Measurements from ENCODE around the gene RXRA. TPM values are rescaled to one million over a fixed set of nuclear protein-coding genes. Genes with fewer than 3 reads are reported as not detected.

Gene RXRA
- total RNA-seq, 1 donor from 2014 or later: 14.4 TPM

DNA sequence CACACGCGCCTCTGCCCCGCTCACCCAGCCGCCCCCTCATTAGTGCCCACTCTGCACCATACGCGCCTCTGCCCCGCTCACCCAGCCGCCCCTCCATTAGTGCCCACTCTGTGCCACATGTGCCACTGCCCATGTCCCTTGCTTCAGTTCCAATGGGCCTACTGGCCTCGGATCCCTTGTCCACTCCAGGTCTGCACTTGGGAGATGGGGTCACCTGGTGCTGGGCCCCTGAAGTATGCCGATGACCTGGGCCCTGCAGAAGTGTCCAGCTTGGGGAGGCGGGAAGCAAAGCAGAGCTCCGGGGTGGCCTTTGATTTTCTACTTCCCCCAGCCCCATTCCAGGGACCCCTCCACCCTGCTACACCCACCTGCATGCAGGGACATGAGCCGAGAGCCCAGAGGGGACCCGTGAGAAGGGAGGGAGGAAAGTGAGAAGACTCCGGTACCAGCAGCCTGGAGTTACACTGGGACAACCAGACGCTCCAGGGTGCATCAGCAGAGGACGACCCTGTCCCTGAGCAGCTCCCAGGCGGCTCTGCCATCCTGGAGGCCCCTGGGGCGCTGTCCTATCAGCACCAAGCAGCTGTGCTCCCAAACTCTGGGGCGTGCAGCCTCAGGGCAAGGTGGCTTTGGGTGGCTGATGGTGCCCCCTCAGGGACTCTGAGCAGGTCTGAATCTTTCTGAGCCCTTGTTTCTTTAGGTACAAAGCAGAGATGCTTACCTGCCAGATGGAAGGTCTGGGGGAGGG lies 140.8 kb downstream of the RXRA start:
- no peak for DNase-seq (ENCODE audit: low read depth, low spot score)

- no peak for DNase-seq (ENCODE audit: low read depth, low spot score)
These were observed 142.1 kb downstream of the RXRA start for GRCh38 chr9:134468358-134468757.

- DNase-seq (ENCODE audit: low read depth, low spot score): no peak
These were observed 143.0 kb downstream of the RXRA start for GRCh38 chr9:134469041-134469875.

- no peak for DNase-seq (ENCODE audit: low read depth, low spot score)
These were observed 146.0 kb downstream of the RXRA start for GRCh38 chr9:134472256-134472655.

DNA sequence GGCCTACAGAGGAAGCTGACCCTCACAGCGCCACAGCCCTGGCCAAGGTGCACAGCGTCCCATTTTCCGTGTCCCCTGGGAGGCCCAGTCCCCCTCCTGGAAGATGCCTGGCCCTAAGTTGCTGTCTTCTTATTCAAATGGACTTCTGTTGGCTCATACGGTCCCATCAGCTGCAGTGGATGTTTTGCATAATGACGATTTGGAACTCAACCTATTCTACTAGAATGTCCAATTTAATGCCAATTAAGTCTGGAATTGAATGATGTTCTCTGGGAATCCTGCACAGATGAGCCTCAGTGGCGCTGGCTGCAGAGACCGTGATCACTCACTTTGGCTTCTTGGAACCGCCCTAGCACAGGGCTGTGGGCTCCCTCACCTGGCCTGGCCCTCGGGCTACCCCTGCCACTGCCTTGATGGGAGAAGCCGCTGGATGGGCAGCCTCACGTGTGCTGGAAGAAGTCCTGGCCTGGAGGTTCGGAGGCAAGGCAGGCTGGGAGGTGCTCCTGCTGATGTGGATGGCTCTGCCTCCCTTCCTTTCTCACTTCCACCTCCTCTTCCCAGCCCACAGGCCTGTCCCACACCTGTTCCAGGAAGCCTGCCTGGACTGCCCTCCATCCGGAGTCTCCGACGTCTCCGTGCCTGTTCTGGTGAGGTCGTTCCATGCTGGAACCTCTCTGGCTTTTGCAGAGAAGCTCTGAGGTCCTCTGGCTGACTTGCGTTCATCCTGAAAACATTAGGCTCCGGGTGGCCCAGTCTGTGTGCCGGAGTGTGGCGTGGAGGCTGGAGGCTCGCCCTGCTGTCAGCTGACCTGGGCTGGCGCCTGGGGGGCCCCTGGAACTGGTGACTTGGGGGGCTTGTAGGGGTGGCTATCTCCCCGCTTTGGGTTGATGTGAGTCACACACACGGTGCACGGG lies 147.1 kb downstream of the RXRA start:
- DNase-seq (ENCODE audit: low read depth, low spot score): no peak

DNA sequence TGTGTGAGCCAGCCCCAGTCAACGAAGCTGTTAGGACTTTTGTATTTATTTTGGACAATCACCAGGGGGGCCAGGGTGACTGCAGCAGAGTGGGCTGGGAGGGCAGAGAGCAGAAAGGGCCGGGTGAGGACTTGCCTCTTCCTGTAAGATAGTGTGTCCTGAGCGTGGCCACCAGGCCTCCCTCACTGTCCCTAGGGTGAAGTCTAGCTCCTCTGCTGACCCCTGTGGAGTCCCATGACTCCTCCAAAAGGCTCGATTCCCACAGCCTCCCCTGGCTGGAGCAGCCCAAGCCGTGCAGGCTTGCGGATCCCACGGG lies 147.8 kb downstream of the RXRA start:
- DNase-seq (ENCODE audit: low read depth, low spot score): no peak

DNA sequence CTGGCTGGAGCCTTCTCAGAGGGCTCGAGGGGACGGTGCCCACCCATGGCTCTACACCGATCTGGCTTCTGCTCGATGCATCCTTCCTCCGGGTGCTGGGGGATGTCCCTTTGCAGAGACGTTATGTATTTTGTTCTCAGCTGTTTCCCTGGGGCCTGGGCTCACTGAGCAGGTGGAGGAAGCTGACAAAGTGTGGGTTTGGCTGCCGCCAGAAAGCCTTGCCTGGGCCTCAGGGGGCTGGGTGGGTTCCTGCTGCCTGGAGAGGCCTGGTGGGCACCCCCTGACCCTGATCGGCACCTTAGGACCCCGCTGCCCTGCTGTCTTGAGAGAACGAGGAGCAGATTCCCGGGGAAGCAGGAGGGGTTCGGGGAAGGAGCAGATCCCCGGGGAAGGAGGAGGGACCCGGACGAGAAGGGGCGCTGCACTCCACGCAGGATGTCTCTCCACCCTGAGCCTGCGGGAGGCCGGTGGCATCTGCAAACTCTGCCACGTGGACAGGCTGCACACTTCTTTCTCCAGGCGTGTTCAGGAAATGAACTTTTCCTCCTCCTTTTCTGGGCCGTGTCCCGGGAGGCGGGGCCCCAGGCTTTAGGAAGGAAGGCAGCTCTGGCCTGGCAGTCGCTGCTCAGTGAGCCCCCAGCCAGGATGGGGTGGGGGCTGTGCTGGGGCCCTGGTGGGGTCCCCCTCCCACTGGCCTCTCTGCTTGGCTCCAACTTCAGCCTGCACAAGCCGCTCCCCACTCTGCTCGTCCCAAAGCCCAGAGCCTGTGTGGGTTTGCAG lies 148.9 kb downstream of the RXRA start:
- peak; percentile 19 for DNase-seq (ENCODE audit: low read depth, low spot score)

- DNase-seq (ENCODE audit: low read depth, low spot score): no peak
These were observed 150.2 kb downstream of the RXRA start for GRCh38 chr9:134476272-134476941.

DNA sequence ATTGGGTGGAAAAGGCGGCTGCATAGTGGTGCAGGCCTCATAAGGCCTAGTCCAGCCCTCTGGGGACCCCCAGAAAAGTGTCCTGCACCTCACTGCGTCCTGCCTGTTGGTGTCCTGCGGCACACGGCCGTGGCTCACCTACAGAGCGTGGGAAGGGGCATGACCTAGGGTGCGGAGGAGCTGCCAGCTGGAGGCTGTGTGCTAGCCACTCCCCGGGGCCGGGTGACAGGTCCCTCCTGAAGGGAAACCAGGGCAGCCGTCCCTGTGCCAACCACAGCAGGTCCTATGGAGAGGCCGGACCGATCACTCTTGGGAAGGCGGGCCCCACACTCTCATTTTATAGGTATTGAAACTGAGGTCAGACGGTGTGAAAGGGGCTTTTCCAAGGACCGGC lies 150.7 kb downstream of the RXRA start:
- no peak for DNase-seq (ENCODE audit: low read depth, low spot score)

- no peak for DNase-seq (ENCODE audit: low read depth, low spot score)
These were observed 151.2 kb downstream of the RXRA start for GRCh38 chr9:134477342-134477925.

DNA sequence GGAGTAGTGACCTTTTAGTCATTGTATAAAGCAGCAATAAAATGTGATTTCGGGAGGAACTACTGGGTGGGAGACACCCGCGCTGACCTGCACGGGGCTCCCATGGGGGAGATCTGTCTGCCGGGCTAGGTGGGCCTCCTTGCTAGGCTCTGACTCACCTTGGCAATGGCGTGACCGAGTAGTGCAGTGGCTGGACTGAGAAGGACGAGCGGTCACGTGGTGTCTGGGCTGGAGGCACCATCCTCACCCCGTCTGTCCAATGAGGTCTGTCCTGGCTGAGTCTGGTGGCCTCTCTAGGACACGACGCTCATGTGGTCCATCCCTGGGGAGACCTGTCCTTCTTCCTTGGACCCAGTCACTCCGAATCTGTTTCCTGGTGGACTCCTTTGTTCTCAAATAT lies 151.7 kb downstream of the RXRA start:
- DNase-seq (ENCODE audit: low read depth, low spot score): no peak

DNA sequence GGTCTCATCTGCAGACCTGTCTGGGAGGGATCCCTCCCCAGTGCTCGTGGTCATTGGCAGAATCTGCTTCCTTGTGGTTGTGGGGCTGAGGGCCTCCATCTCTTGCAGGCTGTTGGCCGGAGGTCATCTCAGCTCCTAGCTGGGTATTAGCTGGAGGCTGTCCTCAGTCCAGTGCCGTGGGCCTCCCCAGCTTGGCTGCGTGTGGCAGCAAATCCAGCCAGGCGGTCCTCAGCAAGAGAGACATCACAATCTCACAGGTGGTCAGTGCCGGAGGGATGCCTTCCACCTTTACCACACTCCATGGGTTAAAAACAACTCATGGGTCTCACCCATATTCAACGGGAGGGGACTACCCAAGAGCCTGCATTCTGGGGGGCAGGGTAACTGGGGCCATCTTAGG lies 155.5 kb downstream of the RXRA start:
- no peak for DNase-seq (ENCODE audit: low read depth, low spot score)

GRCh38 chr9:134482226-134482625 lies 156.0 kb downstream of the RXRA start:
- DNase-seq (ENCODE audit: low read depth, low spot score): no peak

GRCh38 chr9:134483361-134484184 lies 157.3 kb downstream of the RXRA start:
- no peak for DNase-seq (ENCODE audit: low read depth, low spot score)

- DNase-seq (ENCODE audit: low read depth, low spot score): no peak
These were observed 158.2 kb downstream of the RXRA start for GRCh38 chr9:134484479-134484878.

GRCh38 chr9:134485653-134486052 lies 159.4 kb downstream of the RXRA start:
- no peak for DNase-seq (ENCODE audit: low read depth, low spot score)

- no peak for DNase-seq (ENCODE audit: low read depth, low spot score)
These were observed 159.9 kb downstream of the RXRA start for GRCh38 chr9:134486143-134486591.

DNA sequence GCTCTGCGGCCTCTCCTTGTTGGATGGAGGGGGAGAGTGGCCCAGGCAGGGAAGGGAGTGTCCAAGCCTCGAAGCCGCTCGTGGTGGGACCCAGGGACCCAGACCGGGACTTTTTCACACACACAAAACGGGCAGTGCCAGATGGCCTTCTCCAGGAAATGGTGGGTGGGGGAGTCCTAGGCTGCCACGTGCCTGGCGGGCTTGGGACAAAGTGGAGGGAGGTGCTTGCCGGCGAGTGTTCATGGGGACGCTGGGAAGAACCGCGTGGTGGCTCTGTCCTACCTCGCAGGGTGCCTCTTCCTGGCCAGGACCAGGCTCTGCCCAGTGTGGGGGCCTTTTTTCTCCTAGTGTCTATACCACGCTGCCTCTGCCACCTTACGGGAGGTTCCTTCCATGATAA lies 160.3 kb downstream of the RXRA start:
- DNase-seq (ENCODE audit: low read depth, low spot score): no peak

Measured in pulmonary artery endothelial cell (primary cell).